NCI-H2081 treated with DMSO at 0.1 percent for 48 hours (cell line): Measurements from ENCODE around the gene ALS2CL.

Experiments used
- DNase-seq: peaks from one replicate; lab custom pipeline; 2025; lab: John Stamatoyannopoulos, UW

ALS2CL gene

DNA sequence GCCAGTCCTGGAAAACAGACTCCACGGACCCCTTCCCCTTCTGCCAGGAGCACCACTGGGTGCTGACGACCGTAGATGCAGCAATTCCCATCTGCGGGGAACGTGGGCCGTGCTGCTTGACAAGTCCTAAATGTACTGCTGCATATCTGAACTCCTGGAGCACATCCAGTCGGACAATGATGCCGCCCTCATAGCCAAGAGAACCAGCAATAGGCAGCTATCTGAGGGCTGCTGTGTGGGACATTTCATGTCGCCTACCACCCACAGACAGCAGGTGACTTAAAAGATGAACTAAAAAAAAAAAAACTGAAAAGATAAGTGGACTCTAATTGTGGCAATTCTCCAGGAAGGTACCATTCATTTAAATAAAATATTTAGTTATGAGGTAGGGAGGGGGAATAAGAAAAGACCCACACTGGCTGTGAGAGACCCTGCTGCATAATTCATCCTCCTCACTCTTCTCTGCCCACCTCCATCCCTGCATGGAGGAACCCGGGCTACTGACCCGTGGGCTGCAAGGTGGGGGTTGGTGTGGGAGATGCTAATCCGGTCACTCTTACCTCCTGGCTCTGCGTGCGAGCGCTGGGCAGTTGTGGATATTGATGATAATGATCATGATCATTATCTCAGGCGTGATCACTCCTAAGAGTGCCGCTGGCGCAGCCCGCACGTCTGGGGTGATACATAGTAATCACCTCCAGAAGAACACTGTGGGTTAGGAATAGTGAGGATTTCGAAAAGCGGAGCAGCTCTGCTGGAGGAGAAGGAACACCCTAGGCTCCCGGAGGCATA, 28.3 kb downstream of the ALS2CL start:
- DNase-seq, result no peak

DNA sequence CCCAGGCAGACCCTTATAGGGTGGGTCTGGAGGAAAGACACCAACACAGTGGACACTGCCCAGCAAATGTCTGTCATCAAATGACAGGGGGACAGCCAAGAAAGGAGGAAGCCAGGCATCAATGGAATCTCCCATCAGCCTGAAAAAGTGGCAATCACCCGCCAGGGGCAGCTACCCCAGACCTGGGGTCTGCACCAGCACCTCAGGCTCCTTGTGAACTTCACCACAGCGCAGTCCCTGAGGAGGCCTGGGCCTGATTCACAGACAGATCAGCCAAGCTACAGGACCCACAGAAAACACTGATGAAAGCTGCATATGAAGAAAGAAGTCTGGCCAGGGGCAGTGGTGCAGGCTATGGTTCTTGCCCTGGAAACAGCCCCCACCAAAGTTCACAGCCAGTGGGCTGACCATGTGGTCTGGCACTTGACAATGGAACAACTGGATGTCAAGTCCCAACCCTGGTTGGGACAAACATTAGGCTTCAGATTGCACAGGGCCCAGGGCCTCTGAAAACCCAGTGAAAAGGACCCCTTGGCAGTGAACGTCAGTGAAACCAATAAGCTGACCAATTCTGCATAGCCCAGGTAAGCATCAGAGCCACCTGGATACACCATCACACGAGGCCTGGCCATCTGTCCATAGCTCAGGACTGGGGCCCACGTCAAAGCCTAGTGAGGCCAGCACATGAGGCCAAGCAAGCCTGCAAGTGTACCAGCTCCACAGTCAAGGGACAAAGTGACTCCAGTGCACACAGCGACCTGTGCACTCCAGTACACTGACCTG, 29.1 kb downstream of the ALS2CL start:
- no peak for DNase-seq

DNA sequence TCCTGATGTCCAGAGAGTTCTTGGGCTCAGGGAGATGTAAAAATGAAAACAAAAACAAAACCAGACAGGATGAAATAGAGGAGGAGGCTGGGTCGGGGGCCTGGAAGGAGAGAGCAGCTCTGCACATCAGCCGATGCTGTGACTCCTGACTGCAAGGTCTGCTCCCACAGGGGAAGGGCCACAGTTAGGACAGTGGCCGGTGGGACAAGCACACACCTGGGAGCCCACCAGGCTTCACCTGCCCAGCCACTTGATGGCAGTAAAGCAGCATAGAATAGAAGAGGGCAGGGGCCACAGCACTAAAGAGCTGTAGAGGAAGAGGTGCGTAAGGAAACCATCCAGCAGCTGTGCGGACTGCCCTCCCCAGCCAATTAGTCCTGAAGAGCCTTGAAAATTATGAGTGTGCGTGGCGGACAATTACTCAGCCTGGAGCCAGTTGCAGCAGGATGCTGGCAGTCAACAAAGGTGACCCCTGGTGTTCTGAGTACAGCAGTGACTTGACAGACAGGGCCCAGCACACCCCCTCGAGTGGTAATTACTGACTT, 29.8 kb downstream of the ALS2CL start:
- peak; percentile 85 for DNase-seq

DNA sequence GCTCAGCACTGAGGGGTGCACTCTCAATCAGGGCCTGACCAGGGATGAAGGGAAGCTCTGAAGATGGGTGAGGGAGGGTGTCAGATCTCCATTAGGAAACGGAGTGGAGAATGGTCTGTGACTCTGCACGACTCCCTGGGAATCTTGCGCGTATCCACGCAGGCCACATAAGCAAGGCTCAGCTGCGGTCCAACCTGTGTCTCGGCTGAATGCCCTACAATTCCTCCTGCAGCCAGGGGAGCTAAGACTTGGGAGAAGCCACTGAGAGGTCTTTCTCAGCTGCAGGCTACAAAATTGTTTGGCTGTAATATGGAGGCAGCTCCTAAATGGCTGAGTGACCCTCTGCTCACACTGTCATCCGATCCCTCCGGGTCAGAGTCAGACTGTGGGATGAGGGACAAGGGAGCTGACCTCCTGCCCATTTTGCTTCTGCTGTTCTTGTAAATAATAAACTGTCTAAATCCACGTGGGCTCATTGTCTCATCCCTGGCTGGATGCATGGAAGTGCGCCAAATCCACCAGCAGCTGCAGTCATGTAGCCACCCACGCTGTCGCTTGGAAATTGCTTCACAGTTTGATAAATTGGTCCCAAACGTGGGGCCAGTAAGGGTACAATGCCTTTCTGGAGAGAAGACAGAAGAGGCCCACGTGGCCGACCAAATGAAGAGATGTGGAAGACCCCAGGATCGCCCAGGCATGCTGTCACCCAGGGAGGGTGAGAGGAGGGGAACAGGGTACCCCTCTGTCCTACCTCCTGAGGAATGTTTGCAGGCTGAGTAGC, 30.5 kb downstream of the ALS2CL start:
- no peak for DNase-seq

DNA sequence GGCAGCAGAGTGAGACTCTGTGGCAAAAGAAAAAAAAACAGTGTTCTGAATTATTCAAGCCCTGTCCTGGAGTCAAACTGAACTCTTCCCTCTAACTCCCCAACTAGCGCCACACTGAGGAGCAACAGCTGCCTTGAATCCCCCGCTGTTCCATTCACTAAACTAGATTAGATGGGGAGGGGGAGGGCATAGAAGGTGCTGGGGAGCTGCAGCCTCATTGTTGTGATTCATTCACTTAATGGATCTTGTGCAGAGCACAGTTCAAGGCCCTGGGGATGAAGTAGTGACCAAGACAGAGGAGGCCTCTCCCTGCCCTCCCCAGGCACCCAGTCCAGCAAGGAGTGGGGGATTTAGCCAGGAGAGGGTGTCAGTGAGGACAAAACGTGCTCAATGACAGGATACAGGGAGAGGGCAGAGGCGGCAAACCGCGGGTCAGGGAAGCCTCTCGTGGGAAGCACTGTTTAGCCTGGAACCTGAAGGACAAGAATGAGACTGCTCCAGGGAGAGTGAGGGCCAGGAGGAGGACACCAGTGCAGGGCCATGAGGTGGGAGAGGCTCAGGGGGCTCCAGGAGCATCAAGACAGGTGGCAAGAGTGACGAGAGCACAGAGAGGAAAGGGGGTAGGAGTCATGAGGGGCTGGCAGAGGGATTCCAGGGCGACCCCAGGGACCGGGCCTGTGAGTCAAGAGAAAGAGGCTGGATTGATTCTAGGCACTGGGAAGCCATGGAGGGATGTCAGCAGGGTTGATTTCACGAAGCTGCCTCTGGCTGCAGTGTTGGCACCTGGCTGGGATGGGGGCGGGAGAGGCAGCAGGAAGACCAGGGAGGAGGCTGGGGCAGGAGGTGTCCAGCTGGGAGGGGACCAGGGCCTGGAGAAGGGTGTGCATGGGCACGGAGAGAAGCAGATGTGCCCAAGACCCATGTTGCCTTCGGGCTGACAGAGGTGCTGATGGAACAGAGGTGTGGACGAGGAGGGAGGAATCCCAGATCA, 31.4 kb downstream of the ALS2CL start:
- DNase-seq, result no peak

DNA sequence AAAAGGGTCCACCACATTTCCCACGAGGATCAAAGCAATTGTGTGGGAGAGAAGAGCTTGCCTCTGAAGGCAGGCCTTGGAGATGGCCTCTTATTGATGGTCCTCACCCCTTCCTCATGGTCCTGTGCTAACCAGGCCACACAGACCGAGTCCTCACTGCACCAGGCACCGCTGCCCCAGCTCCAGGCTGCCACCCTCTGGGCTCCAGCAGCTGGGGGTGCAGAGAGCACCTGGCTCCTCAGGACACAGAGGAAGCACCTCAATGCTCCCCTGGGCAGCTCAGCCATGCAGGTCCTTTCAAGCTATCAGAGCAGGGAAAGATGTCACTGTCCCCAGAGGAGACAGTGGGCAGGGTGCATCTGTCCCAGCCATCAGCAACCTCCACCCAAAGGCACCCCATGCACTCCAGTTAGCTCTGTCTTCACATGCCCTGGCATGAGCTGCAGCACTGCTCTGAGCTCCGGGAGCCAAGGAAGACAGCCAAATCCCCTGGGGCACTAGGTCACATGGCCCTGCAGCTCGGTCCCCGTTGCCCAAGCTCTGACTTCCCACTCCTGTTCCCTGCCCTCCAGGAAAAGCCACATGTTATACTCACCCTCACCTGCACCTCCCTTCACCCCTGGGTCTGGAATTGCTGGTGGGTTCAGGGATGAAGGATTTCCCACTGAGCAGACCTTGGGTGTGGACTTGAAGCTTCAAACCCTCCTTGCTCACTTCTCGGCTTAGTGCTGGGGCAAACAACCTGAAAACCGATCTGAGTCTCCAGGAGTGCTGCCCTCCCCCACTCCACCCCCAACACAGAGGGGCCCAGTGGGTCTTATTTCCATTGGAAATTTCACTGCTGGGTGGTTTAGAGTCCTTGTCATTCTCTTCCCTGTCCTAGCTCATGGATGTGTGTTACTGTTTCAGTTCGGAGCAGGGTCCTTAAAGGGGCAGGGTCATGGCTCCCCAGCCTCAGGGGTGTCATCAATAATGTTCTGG, 32.6 kb downstream of the ALS2CL start:
- DNase-seq, result no peak

DNA sequence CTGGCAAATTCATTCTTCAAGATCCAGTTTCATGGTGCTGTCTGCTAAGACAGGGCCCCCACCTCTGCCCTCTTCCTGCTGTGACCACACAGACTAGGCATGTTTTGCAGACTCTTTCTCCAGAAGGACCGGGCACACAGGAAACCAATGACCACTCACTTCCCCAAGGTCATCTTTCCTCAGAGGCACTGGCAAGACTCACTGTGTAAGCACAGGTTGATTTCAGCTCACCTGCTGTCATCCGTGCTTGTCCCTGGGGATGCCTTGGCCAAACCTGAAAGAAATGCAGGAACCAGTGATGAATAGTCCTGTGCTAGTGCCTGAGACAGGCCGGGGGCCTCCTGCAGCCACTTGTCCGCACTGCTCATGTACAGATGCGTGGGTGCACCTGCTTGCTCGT, 33.5 kb downstream of the ALS2CL start:
- no peak for DNase-seq

DNA sequence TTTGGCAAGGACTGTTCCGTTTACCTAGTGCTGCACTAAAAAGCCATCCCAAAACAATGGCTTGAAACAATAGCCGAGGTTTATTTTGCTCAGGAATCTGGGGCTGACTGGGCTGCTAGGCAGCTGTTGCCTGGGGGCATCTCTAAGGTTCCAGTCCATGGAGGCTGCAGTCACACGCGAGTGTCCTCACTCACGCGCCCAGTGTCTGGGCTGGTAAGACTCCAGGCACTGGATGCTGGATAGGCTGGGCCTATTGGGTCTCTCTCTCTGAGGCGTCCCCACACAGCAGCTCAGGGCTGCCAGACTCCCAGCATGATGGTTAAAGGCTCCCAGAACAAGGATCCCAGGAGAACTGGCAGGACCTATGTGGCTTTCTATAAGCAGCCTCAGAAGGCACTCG, 34.2 kb downstream of the ALS2CL start:
- no peak for DNase-seq

DNA sequence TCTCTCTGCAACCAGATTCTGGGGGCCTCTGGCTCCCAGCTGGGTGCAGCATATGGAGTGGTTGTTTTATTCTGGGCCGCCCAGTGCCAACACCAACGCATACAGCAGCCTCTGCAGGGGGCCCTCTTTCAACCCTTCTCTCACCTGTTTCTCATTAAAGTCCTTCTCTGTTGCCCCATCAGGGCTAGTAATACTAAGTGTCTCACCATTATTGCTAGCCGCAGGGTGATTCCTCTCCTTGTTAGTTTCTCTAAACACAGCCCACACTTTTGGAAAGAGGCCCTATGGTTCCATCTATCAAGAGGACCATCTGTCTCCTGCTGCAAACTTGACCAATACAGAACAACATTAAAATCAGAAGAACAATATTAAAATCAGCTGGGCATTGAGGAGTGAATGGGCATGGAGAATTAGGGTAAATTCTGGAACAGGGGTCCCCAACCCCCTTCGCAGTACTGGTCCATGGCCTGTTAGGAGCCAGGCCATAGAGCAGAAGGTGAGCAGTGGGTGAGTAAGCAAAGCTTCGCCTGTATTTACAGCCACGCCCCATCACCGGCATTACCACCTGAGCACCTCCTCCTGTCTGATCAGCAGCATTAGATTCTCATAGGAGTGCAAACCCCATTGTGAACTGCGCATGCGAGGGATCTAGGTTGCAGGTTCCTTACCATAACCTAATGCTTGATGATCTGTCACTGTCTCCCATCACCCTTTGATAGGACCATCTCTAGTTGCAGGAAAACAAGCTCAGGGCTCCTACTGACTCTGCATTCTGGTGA, 36.5 kb downstream of the ALS2CL start:
- peak; percentile 66 for DNase-seq

DNA sequence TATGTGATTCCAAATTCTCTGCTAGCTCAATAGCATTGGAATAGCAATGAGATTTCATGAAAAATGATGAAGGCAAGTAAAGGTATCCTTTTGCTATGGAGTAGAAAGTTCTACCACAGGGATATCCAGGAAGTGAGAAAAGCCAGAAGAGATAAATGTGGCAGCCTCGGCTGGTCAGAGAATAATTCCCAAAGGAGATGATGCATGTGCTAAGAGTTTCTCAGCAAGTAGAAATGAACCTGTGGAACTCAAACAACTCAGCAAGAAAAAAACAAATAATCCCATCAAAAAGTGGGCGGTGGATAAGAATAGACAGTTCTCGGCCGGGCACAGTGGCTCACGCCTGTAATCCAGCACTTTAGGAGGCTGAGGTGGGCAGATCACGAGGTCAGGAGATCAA, 38.2 kb downstream of the ALS2CL start:
- no peak for DNase-seq

DNA sequence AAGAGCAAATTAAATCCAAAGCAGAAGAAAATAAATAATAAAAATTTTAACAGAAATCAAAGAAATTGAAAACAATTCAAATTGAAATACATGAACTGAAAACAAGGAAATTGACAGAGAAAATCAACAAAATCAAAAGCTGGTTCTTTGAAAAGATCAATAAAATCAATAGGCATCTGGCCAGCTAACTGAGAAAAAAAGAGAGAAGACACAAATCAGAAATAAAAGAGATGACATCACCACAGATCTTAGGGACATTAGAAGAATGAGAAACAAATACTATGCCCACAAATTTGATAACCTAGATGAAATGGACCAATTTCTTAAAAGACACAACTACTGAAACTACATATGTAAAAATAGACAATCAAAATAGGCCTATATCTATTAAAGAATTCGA, 42.4 kb downstream of the ALS2CL start:
- no peak for DNase-seq

DNA sequence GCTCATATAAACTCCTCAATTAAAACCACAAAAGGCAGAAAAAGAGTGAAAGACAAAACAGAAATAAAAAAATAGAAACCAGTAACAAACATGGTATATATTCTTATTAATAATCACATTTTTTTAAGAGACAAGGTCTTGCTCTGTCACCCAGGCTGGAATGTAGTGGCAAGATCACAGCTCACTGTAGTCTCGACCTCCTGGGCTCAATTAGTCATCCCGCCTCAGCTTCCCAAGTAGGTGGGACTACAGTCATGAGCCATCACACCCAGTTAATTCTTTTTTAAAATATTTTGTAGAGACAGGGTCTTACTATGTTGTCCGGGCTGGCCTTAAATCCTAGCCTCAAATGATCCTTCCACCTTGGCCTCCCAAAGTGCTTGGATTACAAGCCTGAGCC, 44.0 kb downstream of the ALS2CL start:
- DNase-seq, result no peak

DNA sequence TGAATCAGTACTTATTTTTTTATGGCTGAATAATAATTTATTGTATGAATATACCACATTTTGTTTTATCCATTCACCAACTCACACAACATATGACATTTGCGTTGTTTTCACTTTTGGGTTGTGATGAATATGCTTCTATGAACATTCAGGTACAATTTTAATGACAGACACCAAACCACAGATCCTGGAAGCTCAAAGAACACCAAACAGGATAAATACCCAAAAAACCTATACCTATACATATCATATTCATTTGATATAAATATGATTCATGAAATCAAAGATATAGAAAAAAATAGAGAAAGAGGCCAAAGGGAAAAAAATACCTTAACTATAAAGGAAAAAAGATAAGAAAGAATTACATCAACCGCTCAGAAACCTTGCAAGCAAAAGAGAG, 45.4 kb downstream of the ALS2CL start:
- DNase-seq, result no peak

DNA sequence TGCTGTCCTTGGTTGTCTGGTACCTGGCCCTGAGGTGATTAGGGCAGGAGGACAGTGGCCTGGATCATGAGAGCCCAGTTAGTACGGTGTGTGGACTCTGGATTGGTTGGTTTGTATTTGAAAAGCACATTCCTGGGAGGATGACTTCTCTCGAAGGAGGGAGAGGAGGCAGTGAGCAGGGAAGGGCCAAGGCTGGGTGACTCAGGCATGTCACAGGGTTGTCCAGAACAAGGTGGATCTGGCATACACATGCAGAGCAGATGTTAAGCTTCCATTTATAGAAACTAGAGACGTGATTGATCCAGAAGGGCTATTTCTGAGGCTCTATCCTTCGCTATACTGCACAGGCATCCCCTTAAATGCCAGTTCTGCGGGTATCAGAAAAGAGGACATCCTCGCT, 46.8 kb downstream of the ALS2CL start:
- no peak for DNase-seq

DNA sequence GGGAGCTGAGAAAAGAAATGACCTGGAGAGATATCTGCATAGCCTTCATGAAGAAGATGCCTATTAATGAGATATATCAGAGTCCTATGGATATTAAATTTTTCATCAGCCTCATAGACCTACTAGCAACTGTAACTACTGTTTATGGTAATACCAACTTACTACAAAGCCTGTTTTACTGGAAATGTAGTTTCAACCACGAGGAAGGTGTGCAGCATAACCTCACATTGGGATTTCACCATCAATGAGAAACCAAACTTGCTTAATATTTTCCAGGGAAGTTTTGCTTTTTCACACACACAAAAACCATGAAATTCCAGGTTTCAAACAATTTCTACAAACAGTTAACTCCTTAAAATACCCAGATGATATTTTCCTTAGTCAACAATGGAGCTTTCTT, 49.8 kb downstream of the ALS2CL start:
- DNase-seq, result no peak

DNA sequence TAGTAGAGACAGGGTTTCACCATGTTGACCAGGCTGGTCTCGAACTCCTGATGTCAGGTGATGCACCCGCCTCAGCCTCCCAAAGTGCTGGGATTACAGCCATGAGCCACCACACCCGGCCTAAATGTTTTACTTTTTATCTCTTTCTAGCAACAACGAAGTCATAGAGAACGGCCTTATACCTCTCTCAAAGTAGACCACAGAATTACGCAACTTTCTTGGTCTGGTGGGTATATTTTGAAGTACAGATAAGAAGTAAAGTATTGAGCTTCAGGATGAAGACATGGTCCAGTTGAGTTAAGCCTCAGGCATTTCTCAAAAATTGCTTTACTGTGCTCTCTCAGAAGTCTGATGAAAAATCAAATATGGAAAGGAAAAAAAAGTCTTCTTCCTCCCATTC, 50.5 kb downstream of the ALS2CL start:
- no peak for DNase-seq

DNA sequence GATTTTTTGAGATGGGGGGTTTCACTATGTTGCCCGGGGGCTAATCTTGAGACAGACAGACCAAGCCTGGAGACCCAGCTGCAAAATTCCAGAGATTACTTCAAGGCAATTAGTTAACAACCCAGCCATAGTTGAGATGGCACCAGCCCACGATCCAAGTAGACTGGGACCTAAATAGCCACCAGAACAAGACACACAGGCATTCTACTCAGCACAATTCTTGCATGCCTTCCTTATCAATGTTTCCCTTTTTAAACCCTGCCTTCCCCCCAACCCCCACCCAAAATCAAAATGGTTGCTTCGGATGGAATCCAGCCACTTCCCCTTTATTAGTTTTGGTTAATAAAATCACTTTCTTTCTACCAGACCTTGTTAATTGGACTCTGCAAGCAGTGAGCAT, 52.6 kb downstream of the ALS2CL start:
- no peak for DNase-seq

DNA sequence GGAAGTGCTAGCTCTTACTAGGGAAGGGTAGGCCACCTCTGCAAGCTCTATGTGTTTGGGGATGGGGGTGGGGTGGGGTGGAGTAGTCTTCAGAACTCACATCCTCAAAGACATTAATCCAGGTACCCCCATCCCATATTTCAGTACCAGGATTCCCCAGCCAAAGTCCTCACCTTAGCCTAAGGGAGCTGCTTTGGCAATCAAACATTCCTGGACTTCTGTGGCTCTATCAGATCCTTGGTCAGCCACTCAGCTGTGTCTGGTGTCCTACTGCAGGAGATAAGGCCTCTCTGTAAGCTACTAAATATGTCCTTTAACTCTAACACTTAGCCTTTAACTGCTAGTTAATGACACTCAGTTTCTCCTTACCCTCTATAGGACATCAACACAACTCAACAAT, 54.3 kb downstream of the ALS2CL start:
- DNase-seq, result no peak

DNA sequence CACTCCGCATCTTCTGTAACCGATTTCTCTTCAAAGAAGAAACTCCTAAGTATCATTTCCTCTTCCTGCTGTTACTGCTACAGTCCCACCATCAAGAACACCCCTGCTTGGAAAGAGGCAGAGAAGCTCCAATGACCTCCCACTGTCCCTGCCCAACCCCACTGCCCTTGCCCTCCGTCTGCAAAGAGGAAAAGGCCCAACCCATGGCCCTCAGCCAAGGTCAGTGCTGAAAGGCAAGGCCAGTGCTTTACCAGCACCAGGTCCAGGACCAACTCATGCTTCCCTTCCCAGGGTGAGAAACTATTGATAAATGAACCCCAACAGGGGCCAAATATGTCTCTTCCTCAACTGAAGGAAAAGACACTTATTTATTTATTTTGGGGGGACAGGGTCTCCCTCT, 58.6 kb downstream of the ALS2CL start:
- no peak for DNase-seq
